ENCODE results near the gene PDE2A. TPM values are rescaled to one million over a fixed set of nuclear protein-coding genes. Genes with fewer than 3 reads are reported as not detected.

The PDE2A gene
- total RNA-seq, 1 donor from 2014 or later: 1.4 TPM

DNA sequence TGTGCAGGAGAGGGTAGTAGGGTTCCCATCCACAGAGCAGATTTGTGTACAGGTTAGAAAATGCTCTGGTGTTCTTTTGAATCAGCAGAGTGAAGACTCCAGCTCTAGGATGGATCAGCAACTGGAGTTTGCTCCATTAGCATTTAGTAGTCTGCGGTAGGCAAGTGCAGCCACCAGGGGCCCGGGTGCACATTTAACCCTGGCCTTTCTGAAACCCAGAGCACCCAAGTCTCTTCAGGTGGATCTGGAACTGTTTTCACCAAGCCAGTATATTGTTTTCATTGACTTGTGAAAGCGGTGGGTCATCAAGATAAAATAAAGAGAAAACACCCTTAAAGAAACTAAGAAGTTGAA lies 139.1 kb downstream of the PDE2A start:
- H3K4me1 Mint-ChIP-seq: no peaks in the 10 kb centered on the region
- TF ChIP-seq, protein P1, sequence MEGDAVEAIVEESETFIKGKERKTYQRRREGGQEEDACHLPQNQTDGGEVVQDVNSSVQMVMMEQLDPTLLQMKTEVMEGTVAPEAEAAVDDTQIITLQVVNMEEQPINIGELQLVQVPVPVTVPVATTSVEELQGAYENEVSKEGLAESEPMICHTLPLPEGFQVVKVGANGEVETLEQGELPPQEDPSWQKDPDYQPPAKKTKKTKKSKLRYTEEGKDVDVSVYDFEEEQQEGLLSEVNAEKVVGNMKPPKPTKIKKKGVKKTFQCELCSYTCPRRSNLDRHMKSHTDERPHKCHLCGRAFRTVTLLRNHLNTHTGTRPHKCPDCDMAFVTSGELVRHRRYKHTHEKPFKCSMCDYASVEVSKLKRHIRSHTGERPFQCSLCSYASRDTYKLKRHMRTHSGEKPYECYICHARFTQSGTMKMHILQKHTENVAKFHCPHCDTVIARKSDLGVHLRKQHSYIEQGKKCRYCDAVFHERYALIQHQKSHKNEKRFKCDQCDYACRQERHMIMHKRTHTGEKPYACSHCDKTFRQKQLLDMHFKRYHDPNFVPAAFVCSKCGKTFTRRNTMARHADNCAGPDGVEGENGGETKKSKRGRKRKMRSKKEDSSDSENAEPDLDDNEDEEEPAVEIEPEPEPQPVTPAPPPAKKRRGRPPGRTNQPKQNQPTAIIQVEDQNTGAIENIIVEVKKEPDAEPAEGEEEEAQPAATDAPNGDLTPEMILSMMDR (IDR thresholded peaks at IDR 0.05): no peak
- ChIA-PET POLR2A (interaction anchor here (0.5 kb wide), 1 partner anchor 191 kb away, joined by 3 read pairs; no protein-coding TSS in a partner anchor), CTCF (no interaction called here)
- intact Hi-C loops (cut with micrococcal nuclease): no loop called here
- peaks cover 52% of the 10 kb centered on the region for H3K27me3 Mint-ChIP-seq
- no peak overlapping the region for H3K4me3 Mint-ChIP-seq
- no peaks in the 10 kb centered on the region for H3K36me3 Mint-ChIP-seq (ENCODE audit: low read depth)
- no peak for DNase-seq
- ATAC-seq (ENCODE audit: low read depth): no peak
- H3K27ac Mint-ChIP-seq: no peak overlapping the region
- peaks cover 4% of the 10 kb centered on the region for H3K9me3 Mint-ChIP-seq

DNA sequence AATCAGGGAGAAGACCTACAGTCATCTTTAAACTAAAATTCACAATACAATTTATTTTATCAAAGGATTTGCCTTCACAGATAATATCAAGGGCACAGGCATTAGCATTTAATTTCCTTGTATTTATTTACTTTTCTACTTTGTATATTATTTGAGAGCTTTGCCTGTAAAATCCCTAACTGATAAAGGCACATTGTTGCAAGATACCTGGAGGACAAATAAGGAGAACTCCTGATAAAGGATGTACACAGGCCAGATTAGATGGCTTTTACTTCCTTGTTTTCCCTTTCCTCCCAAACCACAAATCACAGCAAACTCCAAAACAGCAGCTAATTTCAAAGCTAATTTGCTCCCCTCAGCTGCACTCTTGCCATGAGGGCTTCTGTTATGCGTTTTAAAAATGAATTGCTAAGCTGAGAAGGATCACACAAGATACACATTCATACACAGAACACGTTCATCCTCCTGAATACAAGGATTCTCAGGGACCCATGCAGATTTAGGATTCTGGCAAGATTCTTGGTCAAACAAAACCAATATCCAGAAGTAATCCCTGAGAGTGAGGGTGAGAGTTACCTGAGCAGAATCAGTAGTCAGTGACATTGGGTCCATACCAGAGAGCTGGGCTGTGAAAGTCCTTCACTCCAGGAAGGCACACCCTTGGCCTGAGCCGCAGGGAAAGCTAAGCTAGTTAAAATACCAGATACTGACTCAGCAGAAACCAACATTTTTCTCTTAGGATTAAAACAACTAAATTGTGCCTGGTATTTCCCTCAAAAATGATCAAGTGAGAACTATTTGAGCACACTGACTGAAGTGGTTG lies 139.6 kb downstream of the PDE2A start:
- CTCF ChIA-PET: no interaction called here

DNA sequence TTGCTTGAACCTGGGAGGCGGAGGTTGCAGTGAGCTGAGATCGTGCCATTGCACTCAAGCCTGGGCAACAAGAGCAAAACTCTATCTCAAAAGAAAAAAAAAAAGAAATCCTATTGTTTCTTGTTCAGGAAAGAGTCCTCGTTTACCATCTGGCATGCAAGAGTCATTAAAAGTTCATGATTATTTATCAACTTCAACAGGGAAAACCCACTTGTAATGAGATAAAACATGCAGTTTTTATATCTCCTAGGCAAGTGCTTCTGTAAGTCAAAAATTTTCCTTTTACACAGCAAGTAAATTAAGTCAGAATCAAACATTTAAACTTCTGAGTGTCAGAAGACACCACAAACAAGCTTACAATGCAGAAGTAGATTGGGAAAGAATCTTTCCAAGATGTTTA lies 145.2 kb downstream of the PDE2A start:
- no peaks in the 10 kb centered on the region for H3K4me1 Mint-ChIP-seq
- TF ChIP-seq, protein P1 (IDR thresholded peaks at IDR 0.05): no peak
- no peaks in the 10 kb centered on the region for H3K36me3 Mint-ChIP-seq (ENCODE audit: low read depth)
- no peak for DNase-seq
- H3K4me3 Mint-ChIP-seq: no peak overlapping the region
- no peak for ATAC-seq (ENCODE audit: low read depth)
- intact Hi-C loops (cut with micrococcal nuclease): no loop called here
- POLR2A ChIA-PET: no interaction called here
- H3K27ac Mint-ChIP-seq: no peak overlapping the region
- CTCF ChIA-PET: interaction anchor here (0.6 kb wide), 1 partner anchor 28 kb away, joined by 3 read pairs; no protein-coding TSS in a partner anchor
- H3K27me3 Mint-ChIP-seq: peaks cover 28% of the 10 kb centered on the region
- no peaks in the 10 kb centered on the region for H3K9me3 Mint-ChIP-seq

More for the DNA sequence above, 139.6 kb downstream of the PDE2A start:
- no peak overlapping the region for H3K4me3 Mint-ChIP-seq
- H3K9me3 Mint-ChIP-seq: peaks cover 2% of the 10 kb centered on the region
- peaks cover 47% of the 10 kb centered on the region for H3K27me3 Mint-ChIP-seq
- no peaks in the 10 kb centered on the region for H3K36me3 Mint-ChIP-seq (ENCODE audit: low read depth)
- POLR2A ChIA-PET: interaction anchor here (0.5 kb wide), 1 partner anchor 192 kb away, joined by 3 read pairs; no protein-coding TSS in a partner anchor
- DNase-seq: no peak
- TF ChIP-seq, protein P1 (IDR thresholded peaks at IDR 0.05): no peak
- ATAC-seq (ENCODE audit: low read depth): no peak
- no peak overlapping the region for H3K27ac Mint-ChIP-seq
- intact Hi-C loops (cut with micrococcal nuclease): no loop called here
- no peaks in the 10 kb centered on the region for H3K4me1 Mint-ChIP-seq

DNA sequence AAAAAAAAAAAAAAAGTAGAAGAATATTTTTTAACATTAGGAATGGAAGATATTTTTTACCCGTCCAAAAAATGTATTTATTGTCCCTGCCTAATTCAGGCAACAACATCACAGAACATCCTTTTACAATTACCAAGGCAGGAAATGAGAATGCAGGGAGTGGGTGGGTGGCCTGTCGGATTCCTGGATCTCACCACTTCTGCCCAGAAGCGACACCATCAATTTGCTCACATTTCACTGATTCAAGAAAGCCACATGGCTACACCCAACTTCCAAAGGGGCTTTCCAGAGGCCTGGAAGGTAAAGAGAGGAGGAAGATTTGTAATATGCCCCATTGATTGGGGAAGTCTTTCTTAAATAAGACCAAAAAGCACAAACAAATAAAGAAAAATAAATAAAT lies 146.1 kb downstream of the PDE2A start:
- TF ChIP-seq, protein P1 (IDR thresholded peaks at IDR 0.05): no peak
- Mint-ChIP-seq H3K27ac (no peak overlapping the region), H3K4me1 (no peaks in the 10 kb centered on the region), H3K4me3 (no peak overlapping the region), H3K27me3 (peaks cover 26% of the 10 kb centered on the region), H3K36me3 (ENCODE audit: low read depth) (no peaks in the 10 kb centered on the region), H3K9me3 (no peaks in the 10 kb centered on the region)
- POLR2A ChIA-PET: no interaction called here
- CTCF ChIA-PET: no interaction called here
- ATAC-seq (ENCODE audit: low read depth) (no peak), DNase-seq (no peak)
- intact Hi-C loops (cut with micrococcal nuclease): no loop called here

Other genes with a start within 250 kb of the PDE2A start
- 25.7 and 28.8 TPM in 2 replicates for gene CLPB, start 239.9 kb downstream of the PDE2A start, total RNA-seq
- gene ARAP1, start 78.0 kb upstream of the PDE2A start, total RNA-seq: 113 and 139 TPM in 2 replicates
- gene STARD10, start 119.6 kb upstream of the PDE2A start, total RNA-seq: 42.6 and 46.8 TPM in 2 replicates
- 73.5 and 96.7 TPM in 2 replicates for gene ATG16L2, start 140.0 kb upstream of the PDE2A start, total RNA-seq